ENCODE data around the gene GSS.

The GSS gene

DNA sequence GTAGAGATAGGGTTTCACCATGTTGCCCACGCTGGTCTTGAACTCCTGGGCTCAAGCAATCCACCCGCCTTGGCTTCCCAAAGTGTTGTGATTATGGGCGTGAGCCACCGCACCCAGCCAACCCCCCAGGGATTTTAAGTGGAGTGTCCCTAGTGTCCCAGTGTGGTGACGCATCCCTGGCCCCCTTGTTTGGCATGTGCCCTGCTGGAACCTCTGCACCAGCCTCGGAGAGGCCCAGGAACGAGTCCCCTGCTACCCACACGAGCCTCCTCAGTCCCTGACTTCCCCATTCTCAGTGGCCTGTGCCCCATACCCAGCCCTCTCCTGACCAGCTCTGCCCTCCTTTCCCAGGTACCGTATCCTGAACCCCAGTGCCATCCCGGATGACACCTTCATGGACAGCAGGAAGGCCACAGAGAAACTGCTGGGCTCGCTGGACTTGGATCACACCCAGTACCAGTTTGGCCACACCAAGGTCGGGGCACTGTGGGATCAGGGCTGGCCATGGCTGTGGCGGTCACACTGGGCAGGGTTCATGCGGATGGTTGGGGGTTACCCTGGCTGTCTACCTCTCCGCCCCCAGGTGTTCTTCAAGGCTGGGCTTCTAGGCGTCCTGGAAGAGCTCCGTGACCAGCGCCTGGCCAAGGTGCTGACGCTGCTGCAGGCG is 37.3 kb upstream of the GSS start:
- DNase-seq: no peak

DNA sequence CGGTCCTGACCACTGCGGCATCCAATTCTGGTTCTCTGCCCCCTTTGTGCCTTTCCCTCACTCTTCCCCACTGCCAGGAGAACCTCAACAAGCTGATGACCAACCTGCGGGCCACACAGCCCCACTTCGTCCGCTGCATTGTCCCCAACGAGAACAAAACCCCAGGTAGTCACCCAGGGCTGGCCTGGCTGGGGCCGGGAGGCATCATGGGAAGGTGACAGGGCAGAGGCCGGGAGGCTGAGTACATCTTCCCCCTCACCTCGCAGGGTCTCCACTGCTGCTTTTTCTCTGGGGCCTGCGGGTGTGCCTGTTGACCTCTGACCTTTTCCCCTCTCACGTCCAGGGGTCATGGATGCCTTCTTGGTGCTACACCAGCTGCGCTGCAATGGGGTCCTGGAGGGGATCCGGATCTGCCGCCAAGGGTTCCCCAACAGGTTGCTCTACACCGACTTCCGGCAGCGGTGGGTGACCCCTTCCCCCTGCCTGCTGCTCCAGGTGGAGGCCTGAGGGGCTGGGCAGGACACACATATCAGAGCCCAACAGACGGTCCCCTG is 35.1 kb upstream of the GSS start:
- DNase-seq: no peak

DNA sequence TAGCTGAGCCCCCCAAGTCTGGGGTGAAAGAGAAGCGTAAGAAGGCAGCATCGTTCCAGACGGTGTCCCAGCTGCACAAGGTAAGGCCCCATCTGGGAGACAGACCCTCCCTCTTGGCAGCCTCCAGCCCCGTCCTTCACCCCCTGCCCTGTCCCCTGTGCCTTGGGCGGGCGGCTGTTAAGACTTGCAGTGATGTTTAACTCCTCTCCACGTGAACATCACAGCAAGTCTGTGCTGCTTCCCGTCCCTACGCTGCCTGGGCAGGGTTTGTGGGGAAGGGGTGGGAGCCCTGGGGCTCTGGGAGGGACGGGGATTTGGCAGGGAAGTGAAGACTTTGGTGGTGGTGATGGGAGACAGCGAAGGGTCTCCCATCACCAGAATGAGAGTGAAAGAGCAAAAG is 34.6 kb upstream of the GSS start:
- no peak for DNase-seq

DNA sequence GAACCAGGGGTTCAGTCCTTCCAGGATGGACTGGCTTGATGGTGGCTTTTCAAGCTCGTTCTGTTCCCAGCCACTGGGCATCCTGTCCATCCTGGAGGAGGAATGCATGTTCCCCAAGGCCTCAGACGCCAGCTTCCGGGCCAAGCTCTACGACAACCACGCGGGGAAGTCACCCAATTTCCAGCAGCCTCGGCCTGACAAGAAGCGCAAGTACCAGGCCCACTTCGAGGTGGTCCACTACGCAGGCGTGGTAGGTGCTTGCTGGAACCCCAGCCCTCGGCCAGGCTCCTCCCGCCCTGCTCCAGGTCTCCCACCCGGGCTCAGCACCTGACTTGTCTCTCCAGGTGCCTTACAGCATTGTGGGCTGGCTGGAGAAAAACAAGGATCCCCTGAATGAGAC is 34.1 kb upstream of the GSS start:
- no peak for DNase-seq

DNA sequence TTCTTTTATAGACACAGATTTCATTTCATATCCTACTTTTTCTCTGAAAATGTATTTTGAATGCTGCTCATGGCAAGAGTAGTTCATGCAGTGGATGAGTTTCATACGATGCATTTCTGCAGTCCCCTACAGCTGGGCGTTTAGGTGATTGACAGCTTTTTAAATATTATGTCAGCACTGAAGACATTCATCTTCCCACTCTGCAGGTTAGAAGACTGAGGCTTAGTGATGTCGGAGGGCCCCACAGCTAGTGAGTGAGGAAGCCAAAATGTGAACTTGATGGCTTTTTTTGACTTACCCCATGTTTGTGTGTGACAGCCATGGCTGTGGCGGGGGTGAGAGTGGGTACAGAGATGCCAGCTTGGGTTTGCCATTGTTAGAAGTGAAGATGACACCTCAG is 33.5 kb upstream of the GSS start:
- DNase-seq: no peak

DNA sequence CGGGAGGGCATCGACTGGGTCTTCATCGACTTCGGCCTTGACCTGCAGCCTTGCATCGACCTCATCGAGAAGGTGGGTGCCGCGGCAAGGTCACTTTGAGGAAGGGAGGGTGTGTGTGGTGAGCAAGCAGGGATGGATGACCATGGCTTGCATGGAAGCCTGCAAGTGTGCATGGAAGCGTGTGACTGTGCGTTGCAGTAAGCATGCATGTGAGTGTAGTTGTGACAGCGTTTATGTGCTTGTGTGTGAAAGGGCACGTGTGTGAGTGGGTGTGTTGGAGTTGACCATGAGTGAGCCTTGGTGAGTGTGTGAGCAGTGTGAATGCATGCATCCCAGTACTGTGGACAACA is 32.6 kb upstream of the GSS start:
- DNase-seq: no peak

DNA sequence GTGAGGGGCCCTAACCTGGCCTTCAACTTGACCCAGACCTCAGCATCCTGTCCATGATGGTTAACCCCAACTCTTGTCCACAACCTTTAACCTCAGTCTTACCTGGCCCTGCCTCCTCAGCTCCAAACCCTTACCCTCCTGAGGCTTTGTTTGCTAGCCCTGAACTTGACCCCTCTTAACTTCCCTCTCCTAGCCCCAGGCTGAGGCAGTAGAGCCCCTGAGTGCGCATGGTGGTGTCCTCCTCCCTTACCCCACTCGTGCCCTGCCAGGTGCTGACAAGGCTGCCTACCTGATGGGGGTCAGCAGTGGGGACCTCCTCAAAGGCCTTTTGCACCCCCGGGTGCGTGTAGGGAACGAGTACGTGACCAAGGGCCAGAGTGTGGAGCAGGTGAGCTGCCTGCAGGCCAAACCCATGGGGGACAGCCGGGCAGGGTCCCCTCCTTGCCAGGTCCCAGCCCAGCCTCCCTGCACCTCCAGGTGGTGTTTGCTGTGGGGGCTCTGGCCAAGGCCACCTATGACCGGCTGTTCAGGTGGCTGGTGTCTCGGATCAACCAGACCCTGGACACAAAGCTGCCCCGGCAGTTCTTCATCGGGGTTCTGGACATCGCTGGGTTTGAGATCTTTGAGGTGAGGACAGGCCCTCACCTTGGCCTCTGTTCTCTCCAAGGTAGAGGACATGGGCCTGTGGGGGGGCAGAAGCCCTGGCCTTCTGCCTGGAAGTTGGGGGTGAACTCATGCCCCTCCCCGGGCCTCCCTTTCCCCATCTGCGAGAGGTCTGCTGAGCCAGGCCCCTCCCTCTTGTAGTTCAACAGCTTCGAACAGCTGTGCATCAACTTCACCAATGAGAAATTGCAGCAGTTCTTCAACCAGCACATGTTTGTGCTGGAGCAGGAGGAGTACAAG is 31.9 kb upstream of the GSS start:
- DNase-seq: no peak

DNA sequence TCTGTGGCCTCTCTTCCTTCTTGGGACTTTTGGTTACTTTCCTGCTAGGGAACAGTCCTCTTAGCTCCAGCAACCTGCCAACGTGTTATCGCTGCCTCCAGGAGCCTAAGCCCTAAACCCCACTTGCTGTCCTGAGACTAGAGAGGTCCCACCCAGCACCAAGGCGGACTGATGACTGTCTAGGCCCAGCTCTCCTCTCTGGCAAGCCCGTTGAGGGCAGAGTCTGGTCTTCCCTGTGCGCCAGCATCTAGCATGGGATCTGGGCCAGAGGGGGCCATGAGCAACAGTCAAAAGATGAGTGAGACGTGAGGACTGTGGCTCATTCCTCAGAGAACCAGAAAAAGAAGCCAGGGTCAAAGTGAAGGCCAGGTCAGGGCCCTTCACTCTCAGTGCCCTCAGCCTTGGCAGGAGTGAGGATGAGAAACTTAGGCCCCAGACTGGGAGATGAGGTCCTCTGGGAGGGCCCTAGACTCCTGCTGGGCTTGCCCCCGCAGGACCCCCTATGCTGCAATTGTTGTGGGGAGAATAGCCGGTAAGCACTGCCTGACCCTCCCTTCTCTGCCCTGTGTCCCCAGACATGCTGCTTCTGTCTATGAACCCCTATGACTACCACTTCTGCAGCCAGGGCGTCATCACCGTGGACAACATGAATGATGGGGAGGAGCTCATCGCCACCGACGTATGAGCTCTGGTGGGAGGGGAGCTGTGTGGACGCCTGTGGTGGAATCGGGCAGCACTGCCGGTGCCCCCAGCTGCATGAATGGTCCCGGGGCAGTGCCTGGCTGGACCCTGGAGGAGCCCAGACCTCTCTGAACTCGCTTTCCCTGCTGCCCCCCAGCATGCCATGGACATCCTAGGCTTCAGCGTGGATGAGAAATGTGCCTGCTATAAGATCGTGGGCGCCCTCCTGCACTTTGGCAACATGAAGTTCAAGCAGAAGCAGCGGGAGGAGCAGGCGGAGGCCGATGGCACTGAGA is 31.0 kb upstream of the GSS start:
- no peak for DNase-seq

DNA sequence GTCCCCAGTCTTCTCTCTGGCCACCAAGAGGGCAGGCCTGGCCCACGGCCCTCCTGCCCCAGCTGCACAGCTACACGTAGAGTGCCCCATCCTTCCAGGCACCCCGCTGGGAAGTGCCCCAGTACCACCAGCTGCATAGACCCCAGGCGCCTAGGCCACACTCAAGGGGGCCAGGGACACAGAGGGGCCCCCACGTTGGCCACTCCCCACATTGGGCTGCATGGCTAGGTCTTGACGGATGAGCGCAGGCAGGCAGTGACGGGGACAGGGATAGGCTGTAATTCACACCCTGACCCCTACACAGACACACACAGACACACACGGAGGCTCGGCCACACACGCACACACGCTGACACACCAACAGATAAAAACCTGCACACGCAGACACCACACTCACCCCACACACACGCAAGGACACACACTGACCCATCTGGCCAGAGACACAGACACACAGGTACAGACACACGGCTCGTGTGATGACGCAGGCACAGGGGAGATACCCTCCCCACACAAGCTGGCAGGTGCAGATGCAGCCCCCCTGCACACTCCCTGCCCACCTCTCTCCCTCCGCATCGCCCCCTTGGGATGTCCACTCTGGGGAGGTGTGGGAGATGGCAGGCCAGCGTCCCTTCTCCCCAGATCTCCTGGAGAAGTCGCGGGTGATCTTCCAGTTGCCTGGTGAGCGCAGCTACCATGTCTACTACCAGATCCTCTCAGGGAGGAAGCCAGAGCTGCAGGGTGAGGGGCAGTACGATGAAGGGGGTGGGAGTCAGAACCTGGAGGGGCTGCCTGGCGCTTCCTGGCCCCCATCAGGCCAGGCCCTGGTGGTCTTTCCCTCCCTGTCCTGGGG is 30.1 kb upstream of the GSS start:
- DNase-seq: no peak

DNA sequence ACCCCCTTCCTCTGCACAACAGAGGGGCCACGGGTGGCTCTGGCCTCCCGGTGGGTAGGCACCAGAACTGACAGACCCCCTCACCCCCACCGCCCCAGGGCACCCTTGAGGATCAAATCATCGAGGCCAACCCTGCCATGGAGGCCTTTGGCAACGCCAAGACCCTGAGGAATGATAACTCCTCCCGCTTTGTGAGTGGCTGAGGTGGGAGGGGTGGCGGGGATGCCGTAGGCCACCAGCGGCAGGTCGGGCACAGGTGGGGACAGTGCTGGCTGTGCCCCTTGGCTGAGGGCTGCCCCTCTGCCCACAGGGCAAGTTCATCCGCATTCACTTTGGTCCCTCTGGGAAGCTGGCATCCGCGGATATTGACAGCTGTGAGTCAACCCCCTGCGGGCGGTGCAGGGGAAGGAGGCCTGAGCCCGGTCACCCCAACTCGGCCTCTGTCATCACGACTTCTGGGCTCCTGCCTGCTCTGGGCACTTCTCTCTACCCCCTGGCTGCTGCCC is 29.2 kb upstream of the GSS start:
- DNase-seq: no peak

DNA sequence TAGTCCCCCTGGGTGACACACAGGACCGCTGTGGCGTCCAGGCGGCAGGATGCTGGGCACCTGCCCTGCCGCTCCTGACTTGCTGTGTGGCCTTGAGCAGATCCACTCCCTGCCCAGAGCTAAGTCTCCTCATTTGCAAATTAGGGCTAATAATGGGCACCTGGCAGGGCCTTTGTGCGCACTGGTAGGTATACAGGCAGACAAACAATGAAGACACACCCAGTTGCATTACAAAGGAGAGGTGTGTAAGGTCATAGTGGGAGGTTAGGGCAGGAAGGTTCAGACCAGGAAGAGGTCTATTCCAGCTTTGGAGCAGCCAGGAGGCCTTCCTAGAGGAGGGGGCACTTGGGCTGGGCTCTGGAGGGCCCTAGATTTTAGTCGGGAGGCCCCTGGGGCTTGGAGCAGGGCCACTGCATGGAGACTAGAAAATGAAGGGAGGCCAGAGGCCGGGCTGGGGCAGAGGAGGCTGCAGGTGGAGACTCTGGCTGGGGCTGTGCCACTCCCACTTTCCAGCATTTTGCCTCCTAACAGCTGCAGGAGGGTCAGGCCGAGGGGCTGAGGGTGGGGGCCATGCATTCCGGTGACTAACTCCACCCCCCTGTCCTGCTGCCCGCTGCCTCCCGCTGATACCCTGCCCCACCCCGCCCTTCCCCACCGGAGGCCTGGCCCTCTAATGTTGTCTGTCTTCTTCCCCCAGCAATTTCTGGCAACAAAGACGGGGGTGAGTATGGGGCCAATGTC is 28.6 kb upstream of the GSS start:
- no peak for DNase-seq

DNA sequence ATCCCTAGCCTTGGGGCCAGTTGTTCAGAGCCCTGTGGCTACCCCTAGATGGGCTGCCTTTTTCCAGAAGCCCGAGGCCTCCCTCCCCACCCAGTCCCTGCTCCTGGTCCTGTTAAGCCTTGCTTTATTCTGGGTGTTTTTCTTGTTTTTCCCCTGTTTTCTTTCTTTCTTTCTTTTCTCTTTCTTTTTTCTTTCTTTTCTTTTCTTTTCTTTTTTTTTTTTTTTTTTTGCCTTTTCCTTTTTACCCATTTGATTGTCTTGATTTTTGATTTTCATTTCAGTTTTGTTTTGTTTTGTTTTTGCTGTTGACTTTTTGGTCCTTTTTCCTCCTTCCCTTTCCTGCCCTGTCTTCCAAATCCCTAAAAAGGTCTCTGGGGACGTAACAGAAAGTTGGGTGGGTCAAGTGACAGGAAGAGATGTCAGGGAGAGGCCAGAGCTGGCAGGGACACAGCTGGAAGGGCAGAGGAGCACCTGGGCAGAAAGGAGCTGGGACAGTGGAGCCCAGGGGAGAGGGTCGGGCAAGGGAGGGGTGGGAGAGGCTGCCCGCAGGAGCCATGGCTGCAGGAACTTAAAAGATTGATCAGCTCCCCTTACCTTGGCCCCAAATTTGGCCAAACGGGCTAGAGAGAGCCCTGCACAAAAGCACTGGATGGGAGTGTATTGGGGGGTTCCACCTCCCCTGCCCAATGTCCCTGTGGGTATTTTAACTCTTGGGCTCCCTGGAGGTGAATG is 27.6 kb upstream of the GSS start:
- DNase-seq: no peak

DNA sequence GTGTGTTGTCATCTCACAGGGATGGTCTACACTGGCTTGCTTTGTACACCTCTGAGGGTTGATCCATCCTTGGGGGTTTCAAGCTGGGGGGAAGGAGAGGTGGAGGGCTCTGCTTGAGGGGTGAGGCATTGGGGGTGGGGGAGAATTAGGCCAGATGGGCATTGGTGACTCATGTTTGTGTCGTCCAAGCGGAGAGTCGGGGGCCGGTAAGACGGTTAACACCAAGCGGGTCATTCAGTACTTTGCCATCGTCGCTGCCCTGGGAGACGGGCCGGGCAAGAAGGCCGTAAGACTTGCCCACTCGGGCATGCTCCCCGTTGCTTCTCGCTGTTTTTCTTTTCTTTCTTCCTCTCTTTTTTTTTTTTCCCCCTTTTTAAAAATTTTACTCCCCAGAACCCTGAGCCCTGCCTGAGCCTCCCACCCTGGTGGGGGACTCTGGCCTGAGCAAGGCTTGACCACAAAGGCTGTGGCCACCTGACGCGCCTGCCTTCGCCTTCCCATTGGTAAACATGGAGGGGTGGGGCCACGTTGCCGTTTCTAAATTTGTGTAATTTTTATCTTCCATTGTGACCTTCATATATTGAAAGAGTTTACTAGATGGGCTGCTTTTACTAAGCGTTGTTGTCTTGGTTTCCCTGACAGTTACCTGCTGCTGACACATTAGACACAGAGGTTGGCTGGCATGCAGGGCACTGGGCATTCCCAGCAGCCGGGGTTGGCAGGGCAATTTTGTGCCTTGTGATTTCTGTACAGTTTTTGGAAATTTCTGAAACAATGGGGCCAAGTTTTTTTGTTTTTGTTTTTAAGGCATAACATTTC is 26.9 kb upstream of the GSS start:
- DNase-seq: no peak

DNA sequence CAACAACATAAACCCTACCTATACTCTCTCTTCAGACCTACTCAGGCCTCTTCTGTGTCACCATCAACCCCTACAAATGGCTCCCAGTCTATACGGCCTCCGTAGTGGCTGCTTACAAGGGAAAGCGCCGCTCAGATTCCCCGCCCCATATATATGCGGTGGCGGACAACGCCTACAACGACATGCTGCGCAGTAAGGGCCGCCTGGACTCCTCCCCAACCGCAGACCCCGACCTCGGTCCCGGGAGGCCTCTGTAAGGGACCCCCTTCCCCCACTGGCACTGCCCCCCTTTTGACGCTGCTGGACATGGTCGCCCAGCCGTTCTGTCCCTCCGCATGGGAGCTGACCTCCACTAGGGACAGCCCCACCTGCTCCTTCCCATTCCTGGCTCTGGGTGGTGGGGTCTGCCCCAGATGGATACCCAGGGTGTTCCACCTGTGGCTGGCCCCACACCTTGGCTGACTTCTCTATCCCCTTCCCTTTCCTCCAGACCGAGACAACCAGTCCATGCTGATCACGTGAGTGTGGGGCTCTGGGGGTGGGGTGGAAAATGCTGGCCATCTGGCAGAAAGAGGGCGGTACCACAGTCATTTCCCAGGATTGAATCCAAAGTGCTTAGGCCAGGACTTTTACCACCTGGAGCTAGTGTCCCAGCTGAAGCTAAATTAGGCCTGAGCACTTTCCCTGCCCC is 25.1 kb upstream of the GSS start:
- DNase-seq: no peak

DNA sequence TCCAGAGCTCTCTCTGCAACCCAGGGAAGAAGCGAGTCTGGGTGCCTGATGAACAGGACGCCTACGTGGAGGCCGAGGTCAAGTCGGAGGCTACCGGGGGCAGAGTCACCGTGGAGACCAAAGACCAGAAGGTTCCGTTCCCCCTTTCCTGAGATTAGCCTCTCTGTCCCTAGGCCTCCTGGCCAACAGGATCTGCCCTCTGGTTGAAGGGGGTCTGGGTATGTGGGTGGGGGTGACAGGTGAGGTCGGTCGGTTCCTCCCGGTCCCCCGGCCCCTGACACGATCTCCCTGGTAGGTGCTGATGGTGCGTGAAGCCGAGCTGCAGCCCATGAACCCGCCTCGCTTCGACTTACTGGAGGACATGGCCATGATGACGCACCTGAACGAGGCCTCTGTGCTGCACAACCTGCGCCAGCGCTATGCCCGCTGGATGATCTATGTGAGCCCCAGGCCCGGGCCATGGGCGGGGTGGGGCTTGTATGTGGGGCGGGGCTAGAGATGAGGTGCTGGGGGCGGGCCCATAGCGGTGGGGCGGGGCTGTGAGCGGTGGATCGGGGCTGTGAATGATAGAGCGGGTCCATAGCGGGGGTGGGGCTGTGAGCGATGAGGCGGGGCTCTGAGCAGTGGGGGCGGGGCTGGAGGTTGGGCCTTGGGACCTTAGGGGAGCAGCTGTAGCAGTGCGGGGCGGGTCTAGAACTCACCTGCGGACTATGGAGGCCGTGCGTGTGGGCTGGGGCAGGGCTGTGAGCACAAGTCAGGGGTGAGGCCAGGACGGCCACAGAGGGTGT is 24.0 kb upstream of the GSS start:
- no peak for DNase-seq

DNA sequence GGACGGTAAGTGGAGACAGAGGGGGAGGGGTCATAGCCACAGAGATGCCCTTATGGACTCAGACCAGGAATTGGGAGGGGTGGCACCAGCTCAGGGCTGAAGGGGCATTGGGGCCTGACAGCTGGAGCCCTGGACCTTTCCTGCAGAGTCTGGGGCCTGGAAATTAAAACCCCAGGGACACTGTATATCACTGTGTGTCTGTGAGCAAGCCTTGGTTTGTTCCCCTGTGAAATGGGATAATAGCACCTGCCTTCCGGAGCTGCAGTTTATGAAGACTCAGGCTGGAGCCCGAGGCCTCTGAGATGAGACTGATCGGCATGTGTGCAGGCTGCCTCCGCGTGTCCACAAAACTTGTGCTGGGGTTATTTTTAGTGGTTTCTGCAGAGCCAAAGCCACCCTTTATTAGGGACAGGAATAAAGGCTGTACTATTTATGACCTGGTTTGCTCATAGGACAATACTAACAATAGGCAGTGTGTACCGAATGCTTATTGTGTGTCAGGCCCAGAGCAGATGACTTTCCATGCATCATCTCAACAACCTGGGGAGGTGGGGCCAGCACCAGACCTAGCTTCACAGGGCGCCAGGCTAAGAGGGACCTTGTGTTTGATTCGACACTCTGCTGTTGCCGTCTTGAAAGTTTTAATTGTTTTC is 22.6 kb upstream of the GSS start:
- DNase-seq: no peak

DNA sequence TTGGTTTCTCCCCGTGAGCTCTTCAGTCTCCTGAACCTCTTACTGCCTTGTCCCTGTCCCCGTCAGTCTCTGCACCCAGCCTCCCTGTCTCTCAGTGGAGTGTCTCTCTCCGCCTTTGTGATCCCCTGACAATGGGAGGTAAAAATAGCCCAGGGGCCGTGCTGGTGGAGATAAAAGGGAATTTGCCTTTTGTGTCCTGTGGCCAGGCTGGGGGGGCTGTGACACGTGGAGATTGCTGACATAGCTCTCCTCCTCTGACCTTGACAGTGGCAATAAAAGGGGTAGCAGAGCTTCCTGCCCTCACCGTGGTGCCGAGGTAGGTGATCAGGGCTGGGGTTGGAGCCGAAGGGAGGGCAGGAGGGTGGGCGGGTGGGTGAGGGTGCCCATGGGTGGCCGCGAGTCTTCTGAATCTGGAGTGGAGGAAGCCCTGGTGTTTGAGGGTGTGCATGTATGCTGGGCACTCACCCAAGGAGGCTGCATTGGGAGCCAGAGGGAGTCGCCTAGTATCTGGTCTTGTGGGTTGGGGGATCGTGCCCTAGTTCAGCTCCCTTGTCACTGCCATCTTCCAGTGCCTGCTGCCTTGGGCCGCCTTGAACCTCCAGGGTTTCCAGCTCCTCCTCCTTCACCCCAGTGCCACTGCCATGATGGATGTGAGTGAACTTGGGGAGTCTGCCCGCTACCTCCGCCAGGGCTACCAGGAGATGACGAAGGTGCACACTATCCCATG is 21.9 kb upstream of the GSS start:
- DNase-seq: no peak
